NCI-H748 (cell line): ENCODE results near the gene ZNF292.
"Not testable (repeated sequence)": the region's sequence is repeated elsewhere in the genome, so short reads cannot be mapped to it uniquely, and the experiment has no call there.

Source experiments
- DNase-seq: peaks from one replicate; lab custom pipeline; 2025; ENCODE audit not compliant: unreplicated experiment; lab: John Stamatoyannopoulos, UW

Gene ZNF292

DNA sequence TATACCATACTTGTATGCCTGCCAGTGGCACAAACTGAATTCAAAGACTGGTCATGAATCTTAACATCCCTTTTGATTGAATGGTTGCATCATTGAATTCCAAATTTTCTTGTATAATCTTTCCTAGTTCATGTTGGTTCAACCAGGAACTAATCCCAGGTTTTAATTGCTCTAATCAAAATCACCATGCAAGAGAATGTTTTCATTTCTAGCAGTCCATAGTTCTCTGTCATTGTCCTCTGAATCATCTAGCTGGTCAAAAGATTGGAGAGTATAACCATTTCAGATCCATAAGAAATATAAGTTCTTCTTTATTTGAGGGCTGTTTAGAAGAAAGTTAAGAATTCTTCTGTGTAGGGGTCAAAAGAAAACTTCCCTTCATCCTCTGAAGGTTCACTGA lies 57.2 kb downstream of the ZNF292 start:
- DNase-seq, result no peak

GRCh38 chr6:87213364-87213763 lies 58.0 kb downstream of the ZNF292 start:
- DNase-seq, result no peak

- no peak for DNase-seq
These were observed 59.5 kb downstream of the ZNF292 start for GRCh38 chr6:87214831-87215230.

GRCh38 chr6:87220997-87221396 lies 65.6 kb downstream of the ZNF292 start:
- DNase-seq, result no peak

DNA sequence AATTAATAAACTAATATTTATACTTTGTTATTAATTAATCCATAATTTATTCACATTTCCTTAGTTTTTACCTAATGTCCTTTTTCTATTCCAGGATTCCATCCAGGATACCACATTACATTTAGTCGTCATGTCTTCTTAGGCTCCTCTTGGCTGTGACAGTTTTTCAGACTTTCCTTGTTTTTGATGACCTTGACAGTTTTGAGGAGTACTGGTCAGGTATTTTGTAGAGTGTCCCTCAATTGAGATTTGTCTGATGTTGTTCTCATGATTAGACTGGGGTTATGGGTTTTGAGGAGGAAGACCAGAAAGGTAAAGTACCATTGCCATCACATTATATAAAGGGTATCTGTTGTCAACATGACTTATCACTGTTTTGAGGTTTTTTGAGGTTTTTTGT lies 67.3 kb downstream of the ZNF292 start:
- no peak for DNase-seq

GRCh38 chr6:87224971-87225370 lies 69.6 kb downstream of the ZNF292 start:
- DNase-seq, result no peak

DNA sequence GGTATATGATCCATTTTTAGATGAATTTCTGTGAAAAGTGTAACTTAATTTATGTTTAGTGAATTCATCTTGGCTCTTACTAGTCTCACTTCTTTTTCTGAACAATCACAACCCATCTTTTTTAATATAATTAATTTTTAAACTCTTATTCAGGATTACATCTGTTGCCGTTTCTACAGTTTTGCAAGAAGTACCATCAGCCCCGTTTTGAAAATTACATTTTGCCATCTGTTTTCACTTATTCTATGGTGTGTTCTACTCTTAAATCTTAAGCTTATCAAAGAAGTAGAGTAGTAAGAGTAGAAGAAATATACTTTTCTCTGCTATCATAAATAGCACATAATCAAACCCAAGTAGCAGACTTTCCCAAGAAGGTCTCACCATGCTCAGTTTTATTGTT lies 70.1 kb downstream of the ZNF292 start:
- DNase-seq, result no peak

GRCh38 chr6:87225937-87226336 lies 70.6 kb downstream of the ZNF292 start:
- no peak for DNase-seq

GRCh38 chr6:87230801-87231200 lies 75.4 kb downstream of the ZNF292 start:
- no peak for DNase-seq

DNA sequence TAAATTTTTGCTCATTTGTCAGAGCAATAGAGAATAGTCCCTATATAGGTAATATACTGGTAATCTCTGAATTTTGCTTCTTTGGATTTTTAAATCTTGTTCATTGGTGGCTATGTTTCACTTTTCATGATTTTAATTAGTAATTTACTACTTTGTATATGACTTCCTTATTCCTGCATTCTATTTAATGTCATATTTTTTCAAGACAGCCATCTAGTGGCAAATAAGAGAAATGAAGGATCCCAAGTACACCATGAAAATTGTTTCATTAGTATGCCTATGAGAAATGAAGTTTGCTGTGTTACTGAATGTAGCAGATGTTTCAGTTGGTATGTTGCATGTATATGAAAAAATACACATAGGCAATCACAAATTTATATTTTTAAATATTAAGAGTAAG lies 82.4 kb downstream of the ZNF292 start:
- peak; percentile 8 for DNase-seq

DNA sequence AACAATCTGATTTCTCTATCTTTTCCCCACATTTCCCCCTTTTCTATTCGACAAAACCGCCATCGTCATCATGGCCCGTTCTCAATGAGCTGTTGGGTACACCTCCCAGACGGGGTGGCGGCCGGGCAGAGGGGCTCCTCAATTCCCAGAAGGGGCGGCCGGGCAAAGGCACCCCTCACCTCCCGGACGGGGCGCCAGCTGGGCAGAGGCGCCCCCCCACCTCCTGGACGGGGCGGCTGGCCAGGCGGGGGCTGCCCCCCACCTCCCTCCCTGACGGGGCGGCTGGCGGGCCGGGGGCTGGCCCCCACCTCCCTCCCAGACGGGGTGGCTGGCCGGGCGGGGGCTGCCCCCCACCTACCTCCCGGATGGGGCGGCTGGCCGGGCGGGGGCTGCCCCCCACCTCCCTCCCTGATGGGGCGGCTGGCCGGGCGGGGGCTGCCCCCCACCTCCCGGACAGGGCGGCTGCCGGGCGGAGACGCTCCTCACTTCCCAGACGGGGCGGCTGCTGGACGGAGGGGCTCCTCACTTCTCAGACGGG lies 83.8 kb downstream of the ZNF292 start:
- DNase-seq, result not testable (repeated sequence)

GRCh38 chr6:87241304-87241703 lies 85.9 kb downstream of the ZNF292 start:
- DNase-seq, result no peak

DNA sequence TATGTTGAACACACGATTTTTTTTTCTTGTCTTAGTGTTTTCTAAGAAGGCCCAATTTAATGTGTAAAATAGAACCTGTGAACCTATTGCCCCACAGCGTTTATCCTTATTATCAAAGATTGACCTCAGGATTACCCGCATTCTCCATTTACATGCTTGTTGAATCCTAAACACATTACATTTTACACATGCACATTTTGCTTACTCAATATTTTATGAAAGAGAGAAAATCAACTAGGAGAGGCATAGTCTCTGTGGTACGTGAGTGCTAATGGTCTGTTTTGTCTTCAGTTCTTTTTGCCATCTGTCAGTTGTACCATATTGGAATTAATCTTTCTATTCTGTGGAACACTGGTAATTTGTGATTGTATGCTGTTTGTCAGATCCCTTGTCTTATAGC lies 86.9 kb downstream of the ZNF292 start:
- no peak for DNase-seq

GRCh38 chr6:87243812-87244211 lies 88.4 kb downstream of the ZNF292 start:
- DNase-seq, result no peak

DNA sequence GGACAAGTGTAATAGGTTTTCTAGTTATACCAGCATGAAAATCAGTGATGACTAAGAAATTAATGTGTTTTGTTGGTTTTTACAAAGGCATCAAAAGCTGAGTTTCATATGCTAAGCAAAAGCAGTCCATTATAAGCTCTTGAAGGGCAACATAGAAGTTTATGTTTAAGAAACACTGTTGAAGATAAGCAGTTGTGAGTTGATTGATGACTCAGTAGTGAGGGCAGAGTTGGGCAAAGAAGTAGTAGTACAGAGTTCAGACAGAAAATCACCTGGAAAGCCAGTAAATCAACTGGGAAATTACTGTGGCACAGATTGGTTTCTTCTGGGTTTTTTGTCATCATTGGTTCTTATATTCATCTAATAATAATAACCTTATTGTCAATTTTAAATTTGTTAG lies 89.0 kb downstream of the ZNF292 start:
- DNase-seq, result no peak

GRCh38 chr6:87250019-87250418 lies 94.7 kb downstream of the ZNF292 start:
- DNase-seq, result no peak

DNA sequence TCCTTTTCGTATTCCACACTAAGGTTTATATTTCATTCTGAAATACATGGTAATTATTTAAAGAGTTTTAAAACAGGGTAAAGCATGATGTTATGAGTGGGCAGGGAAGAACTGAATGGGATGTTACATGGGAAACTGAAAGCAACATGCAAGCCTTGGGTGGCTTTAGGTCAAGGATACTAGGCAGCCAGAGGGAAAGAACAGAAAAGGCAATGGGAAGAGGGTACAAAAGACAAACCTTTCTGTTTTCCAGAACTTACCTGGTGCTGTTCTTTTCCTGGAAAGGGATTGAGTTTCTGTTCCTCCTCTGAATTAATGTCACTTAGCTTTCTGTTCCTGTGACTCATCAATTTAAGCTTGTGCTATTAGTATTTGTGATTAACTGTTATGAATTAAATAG lies 95.9 kb downstream of the ZNF292 start:
- no peak for DNase-seq

GRCh38 chr6:87251725-87252124 lies 96.4 kb downstream of the ZNF292 start:
- no peak for DNase-seq

DNA sequence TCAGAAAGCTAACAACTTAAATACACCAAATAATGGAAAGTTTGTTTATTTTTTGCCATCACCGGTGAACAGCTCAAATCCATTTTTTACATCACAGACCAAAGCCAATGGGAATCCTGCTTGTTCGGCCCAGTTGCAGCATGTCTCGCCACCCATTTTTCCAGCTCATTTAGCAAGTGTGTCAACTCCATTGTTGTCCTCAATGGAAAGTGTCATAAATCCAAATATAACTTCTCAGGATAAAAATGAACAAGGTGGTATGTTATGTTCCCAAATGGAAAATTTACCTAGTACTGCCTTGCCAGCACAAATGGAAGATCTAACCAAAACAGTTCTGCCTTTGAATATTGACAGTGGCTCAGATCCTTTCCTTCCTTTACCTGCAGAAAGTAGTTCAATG lies 101.7 kb downstream of the ZNF292 start:
- no peak for DNase-seq

GRCh38 chr6:87257565-87257964 lies 102.2 kb downstream of the ZNF292 start:
- peak; percentile 89 for DNase-seq

DNA sequence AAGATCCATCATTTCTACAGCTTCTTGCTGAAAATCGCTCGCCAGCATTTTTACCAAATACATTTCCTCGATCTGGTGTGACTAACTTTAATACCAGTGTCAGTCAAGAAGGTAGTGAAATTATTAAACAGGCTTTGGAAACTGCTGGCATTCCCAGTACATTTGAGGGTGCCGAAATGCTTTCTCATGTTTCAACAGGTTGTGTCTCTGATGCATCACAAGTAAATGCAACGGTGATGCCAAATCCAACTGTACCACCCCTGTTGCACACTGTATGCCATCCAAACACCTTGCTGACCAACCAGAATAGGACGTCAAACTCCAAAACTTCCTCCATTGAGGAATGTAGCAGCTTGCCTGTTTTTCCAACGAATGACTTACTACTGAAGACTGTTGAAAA lies 102.6 kb downstream of the ZNF292 start:
- no peak for DNase-seq

- DNase-seq, result no peak
These were observed 104.4 kb downstream of the ZNF292 start for GRCh38 chr6:87259791-87260190.

DNA sequence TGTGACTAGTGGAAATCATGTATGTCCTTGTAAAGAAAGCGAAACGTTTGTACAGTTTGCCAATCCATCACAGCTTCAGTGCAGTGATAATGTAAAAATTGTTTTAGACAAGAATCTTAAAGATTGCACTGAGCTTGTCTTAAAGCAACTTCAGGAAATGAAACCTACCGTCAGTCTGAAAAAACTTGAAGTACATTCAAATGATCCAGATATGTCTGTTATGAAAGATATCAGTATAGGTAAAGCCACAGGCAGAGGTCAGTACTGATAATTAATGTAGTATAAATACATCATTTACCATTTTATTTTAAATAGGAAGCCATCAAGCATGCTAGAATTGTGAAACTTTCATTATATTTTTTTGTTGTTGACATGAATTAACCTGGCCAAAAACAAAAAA lies 106.2 kb downstream of the ZNF292 start:
- DNase-seq, result no peak

- DNase-seq, result no peak
These were observed 109.1 kb downstream of the ZNF292 start for GRCh38 chr6:87264481-87264880.
